Activated T-helper 17 cell treated with anti-CD3 and anti-CD28 coated beads, Interleukin-2, amount 50 U/mL, for 72 hours (primary cell): ENCODE measurements around the gene FAM200B. TPM values are rescaled to one million over a fixed set of nuclear protein-coding genes. Genes with fewer than 3 reads are reported as not detected.

Experiments
- ATAC-seq: fragments of 150-1000 bp; cut with Tn5 transposase; replicated peaks from 2 replicates; pipeline ENCODE4 v1.10.0; 2021; ENCODE audit warnings: mild to moderate bottlenecking, moderate library complexity
- H3K27ac Mint-ChIP-seq: one replicate; pipeline ENCODE4 v1.8.0; 2022; ENCODE audit warnings: mixed read lengths
- H3K27me3 Mint-ChIP-seq: one replicate; pipeline ENCODE4 v1.8.0; 2022; ENCODE audit warnings: mixed read lengths
- H3K36me3 Mint-ChIP-seq: one replicate; pipeline ENCODE4 v1.8.0; 2022; ENCODE audit warnings: low read depth, mild to moderate bottlenecking, mixed read lengths
- H3K4me1 Mint-ChIP-seq: one replicate; pipeline ENCODE4 v1.8.0; 2022; ENCODE audit warnings: mixed read lengths
- H3K4me3 Mint-ChIP-seq: one replicate; pipeline ENCODE4 v1.8.0; 2022; ENCODE audit warnings: mild to moderate bottlenecking, mixed read lengths
- H3K9me3 Mint-ChIP-seq: one replicate; pipeline ENCODE4 v1.8.0; 2022; ENCODE audit warnings: mixed read lengths
- total RNA-seq, 2 donors: library from RNA; stranded (reverse); gene quantifications; one replicate each; pipeline ENCODE4 v1.2.3, GENCODE V29; 2022

The FAM200B gene
- total RNA-seq = 10 to 100 TPM in 1 of 2 donors, 1 to 10 TPM in 1; 9.2 to 10.3 TPM

- Mint-ChIP-seq H3K27me3 (no peaks in the 10 kb centered on the region), H3K9me3 (no peaks in the 10 kb centered on the region), H3K36me3 (peaks cover 31% of the 10 kb centered on the region), H3K4me1 (peaks cover 28% of the 10 kb centered on the region), H3K27ac (peak within 1 kb of the TSS; percentile 99), H3K4me3 (peak within 1 kb of the TSS; percentile 100)
- ATAC-seq = peak; percentile 97
Observed at GRCh38 chr4:15681372-15682241, at the start of gene FAM200B. FAM200B (plus strand) TSS chr4:15681827; CDS start chr4:15686978, 5,151 bp downstream.

- Mint-ChIP-seq H3K4me1 (no peaks in the 10 kb centered on the region), H3K27me3 (no peaks in the 10 kb centered on the region), H3K4me3 (no peak overlapping the region), H3K27ac (no peak overlapping the region), H3K9me3 (no peaks in the 10 kb centered on the region), H3K36me3 (peaks cover 87% of the 10 kb centered on the region)
- no peak for ATAC-seq
Observed at GRCh38 chr4:15636818-15637217, 44.8 kb upstream of the FAM200B start.

GRCh38 chr4:15638418-15638817 is 43.2 kb upstream of the FAM200B start:
- H3K4me1 Mint-ChIP-seq = no peaks in the 10 kb centered on the region
- H3K9me3 Mint-ChIP-seq = no peaks in the 10 kb centered on the region
- H3K27ac Mint-ChIP-seq = no peak overlapping the region
- no peaks in the 10 kb centered on the region for H3K27me3 Mint-ChIP-seq
- H3K36me3 Mint-ChIP-seq = peaks cover 81% of the 10 kb centered on the region
- ATAC-seq = no peak
- H3K4me3 Mint-ChIP-seq = no peak overlapping the region

GRCh38 chr4:15648600-15648999 is 33.0 kb upstream of the FAM200B start:
- peak overlapping the region; percentile 9 for H3K4me3 Mint-ChIP-seq
- H3K9me3 Mint-ChIP-seq = no peaks in the 10 kb centered on the region
- H3K4me1 Mint-ChIP-seq = peaks cover 34% of the 10 kb centered on the region
- ATAC-seq = peak; percentile 46
- H3K27ac Mint-ChIP-seq = no peak overlapping the region
- no peaks in the 10 kb centered on the region for H3K27me3 Mint-ChIP-seq
- peaks cover 7% of the 10 kb centered on the region for H3K36me3 Mint-ChIP-seq

GRCh38 chr4:15649914-15650545 is 31.6 kb upstream of the FAM200B start:
- H3K27me3 Mint-ChIP-seq = no peaks in the 10 kb centered on the region
- H3K4me3 Mint-ChIP-seq = peak overlapping the region; percentile 43
- ATAC-seq = peak; percentile 60
- H3K4me1 Mint-ChIP-seq = peaks cover 36% of the 10 kb centered on the region
- H3K27ac Mint-ChIP-seq = no peak overlapping the region
- no peaks in the 10 kb centered on the region for H3K9me3 Mint-ChIP-seq
- peaks cover 5% of the 10 kb centered on the region for H3K36me3 Mint-ChIP-seq

- Mint-ChIP-seq H3K36me3 (peaks cover 5% of the 10 kb centered on the region), H3K4me1 (peaks cover 40% of the 10 kb centered on the region), H3K27ac (peak overlapping the region; percentile 23), H3K9me3 (no peaks in the 10 kb centered on the region), H3K27me3 (no peaks in the 10 kb centered on the region), H3K4me3 (peak overlapping the region; percentile 99)
- ATAC-seq = no peak
Observed at GRCh38 chr4:15651676-15652075, 30.0 kb upstream of the FAM200B start.

GRCh38 chr4:15652191-15652590 is 29.4 kb upstream of the FAM200B start:
- peak overlapping the region; percentile 23 for H3K27ac Mint-ChIP-seq
- no peak for ATAC-seq
- H3K9me3 Mint-ChIP-seq = no peaks in the 10 kb centered on the region
- peaks cover 5% of the 10 kb centered on the region for H3K36me3 Mint-ChIP-seq
- peak overlapping the region; percentile 99 for H3K4me3 Mint-ChIP-seq
- no peaks in the 10 kb centered on the region for H3K27me3 Mint-ChIP-seq
- peaks cover 40% of the 10 kb centered on the region for H3K4me1 Mint-ChIP-seq

GRCh38 chr4:15652841-15653240 is 28.8 kb upstream of the FAM200B start:
- H3K27ac Mint-ChIP-seq = no peak overlapping the region
- no peaks in the 10 kb centered on the region for H3K9me3 Mint-ChIP-seq
- H3K36me3 Mint-ChIP-seq = peaks cover 5% of the 10 kb centered on the region
- peak overlapping the region; percentile 99 for H3K4me3 Mint-ChIP-seq
- no peaks in the 10 kb centered on the region for H3K27me3 Mint-ChIP-seq
- H3K4me1 Mint-ChIP-seq = peaks cover 40% of the 10 kb centered on the region
- no peak for ATAC-seq

GRCh38 chr4:15653420-15653819 is 28.2 kb upstream of the FAM200B start:
- H3K27me3 Mint-ChIP-seq = no peaks in the 10 kb centered on the region

GRCh38 chr4:15653864-15654592 is 27.6 kb upstream of the FAM200B start:
- no peaks in the 10 kb centered on the region for H3K27me3 Mint-ChIP-seq
- ATAC-seq = no peak
- peaks cover 35% of the 10 kb centered on the region for H3K4me1 Mint-ChIP-seq
- H3K9me3 Mint-ChIP-seq = no peaks in the 10 kb centered on the region
- peak overlapping the region; percentile 96 for H3K27ac Mint-ChIP-seq
- H3K36me3 Mint-ChIP-seq = peaks cover 5% of the 10 kb centered on the region
- peak overlapping the region; percentile 99 for H3K4me3 Mint-ChIP-seq

More at GRCh38 chr4:15653420-15653819, 28.2 kb upstream of the FAM200B start:
- Mint-ChIP-seq H3K4me1 (peaks cover 38% of the 10 kb centered on the region), H3K27ac (peak overlapping the region; percentile 79), H3K9me3 (no peaks in the 10 kb centered on the region), H3K36me3 (peaks cover 5% of the 10 kb centered on the region), H3K4me3 (peak overlapping the region; percentile 99)
- ATAC-seq = no peak

- peak overlapping the region; percentile 99 for H3K4me3 Mint-ChIP-seq
Observed at GRCh38 chr4:15654593-15655222, 26.9 kb upstream of the FAM200B start.

GRCh38 chr4:15655223-15656037 is 26.2 kb upstream of the FAM200B start, which contains the start of gene FBXL5:
FBXL5 (minus strand) TSS chr4:15655357; CDS start chr4:15655287, 70 bp downstream.
- H3K4me1 Mint-ChIP-seq = peaks cover 32% of the 10 kb centered on the region
- H3K36me3 Mint-ChIP-seq = peaks cover 5% of the 10 kb centered on the region
- ATAC-seq = peak; percentile 83
- H3K27me3 Mint-ChIP-seq = no peaks in the 10 kb centered on the region
- H3K4me3 Mint-ChIP-seq = peak within 1 kb of the TSS; percentile 99
- H3K9me3 Mint-ChIP-seq = no peaks in the 10 kb centered on the region
- H3K27ac Mint-ChIP-seq = peak within 1 kb of the TSS; percentile 96

More at GRCh38 chr4:15654593-15655222, 26.9 kb upstream of the FAM200B start:
- Mint-ChIP-seq H3K27me3 (no peaks in the 10 kb centered on the region), H3K9me3 (no peaks in the 10 kb centered on the region), H3K36me3 (peaks cover 5% of the 10 kb centered on the region), H3K4me1 (peaks cover 38% of the 10 kb centered on the region), H3K27ac (peak overlapping the region; percentile 96)
- ATAC-seq = peak; percentile 67

- Mint-ChIP-seq H3K4me1 (peaks cover 28% of the 10 kb centered on the region), H3K9me3 (no peaks in the 10 kb centered on the region), H3K36me3 (peaks cover 5% of the 10 kb centered on the region), H3K27ac (peak overlapping the region; percentile 96), H3K27me3 (no peaks in the 10 kb centered on the region), H3K4me3 (peak overlapping the region; percentile 99)
- ATAC-seq = no peak
Observed at GRCh38 chr4:15656038-15656470, 25.6 kb upstream of the FAM200B start.
